NT2/D1 (cell line): ENCODE results near the gene PRR3.

Experiments used
- SUZ12 ChIP-seq: IDR thresholded peaks from 2 replicates; pipeline ENCODE4 v1.6.1; 2011; ENCODE audit not compliant: insufficient read length, insufficient read depth; ENCODE audit errors: extremely low read depth
- ZNF274 ChIP-seq: IDR thresholded peaks from 2 replicates; pipeline ENCODE4 v1.6.1; 2011; ENCODE audit warnings: mild to moderate bottlenecking, low read depth, low read length

DNA sequence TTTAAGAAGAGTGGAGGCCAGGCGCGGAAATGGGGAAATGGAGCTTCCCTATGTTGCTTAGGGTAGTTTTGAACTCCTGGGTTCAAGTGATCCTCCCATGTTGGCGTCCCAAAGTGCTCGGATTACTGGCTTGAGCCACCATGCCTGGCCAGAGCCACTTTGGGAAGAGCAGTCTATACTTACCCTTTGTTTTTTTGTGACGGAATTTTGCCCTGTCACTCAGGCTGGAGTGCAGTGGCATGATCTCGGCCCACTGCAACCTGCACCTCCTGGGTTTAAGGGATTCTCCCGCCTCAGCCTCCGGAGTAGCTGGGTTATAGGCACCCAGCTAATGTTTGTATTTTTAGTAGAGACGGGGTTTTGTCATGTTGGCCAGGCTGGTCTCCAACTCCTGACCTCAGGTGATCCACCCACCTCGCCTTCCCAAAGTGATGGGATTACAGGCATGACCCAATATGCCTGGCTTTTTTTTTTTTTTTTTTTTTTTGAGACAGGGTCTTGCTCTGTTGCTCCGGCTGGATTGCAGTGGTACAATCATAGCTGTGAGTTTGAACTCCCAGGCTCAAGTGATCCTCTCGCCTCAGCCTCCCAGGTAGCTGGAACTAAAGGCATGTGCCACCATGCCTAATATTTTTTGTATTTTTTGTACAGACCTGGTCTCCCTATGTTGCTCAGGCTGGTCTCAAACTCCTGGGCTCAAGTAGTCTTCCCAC lies 42.0 kb downstream of the PRR3 start:
- no peak for TF ChIP-seq ZNF274
- no peak for TF ChIP-seq SUZ12
